KG1 (cell line): ENCODE measurements around the gene MYCBP2.
"Not testable (repeated sequence)": the region's sequence is repeated elsewhere in the genome, so short reads cannot be mapped to it uniquely, and the experiment has no call there.

Experiments
- DNase-seq: peaks from one replicate; lab custom pipeline; 2025; lab: John Stamatoyannopoulos, UW

Gene MYCBP2

DNA sequence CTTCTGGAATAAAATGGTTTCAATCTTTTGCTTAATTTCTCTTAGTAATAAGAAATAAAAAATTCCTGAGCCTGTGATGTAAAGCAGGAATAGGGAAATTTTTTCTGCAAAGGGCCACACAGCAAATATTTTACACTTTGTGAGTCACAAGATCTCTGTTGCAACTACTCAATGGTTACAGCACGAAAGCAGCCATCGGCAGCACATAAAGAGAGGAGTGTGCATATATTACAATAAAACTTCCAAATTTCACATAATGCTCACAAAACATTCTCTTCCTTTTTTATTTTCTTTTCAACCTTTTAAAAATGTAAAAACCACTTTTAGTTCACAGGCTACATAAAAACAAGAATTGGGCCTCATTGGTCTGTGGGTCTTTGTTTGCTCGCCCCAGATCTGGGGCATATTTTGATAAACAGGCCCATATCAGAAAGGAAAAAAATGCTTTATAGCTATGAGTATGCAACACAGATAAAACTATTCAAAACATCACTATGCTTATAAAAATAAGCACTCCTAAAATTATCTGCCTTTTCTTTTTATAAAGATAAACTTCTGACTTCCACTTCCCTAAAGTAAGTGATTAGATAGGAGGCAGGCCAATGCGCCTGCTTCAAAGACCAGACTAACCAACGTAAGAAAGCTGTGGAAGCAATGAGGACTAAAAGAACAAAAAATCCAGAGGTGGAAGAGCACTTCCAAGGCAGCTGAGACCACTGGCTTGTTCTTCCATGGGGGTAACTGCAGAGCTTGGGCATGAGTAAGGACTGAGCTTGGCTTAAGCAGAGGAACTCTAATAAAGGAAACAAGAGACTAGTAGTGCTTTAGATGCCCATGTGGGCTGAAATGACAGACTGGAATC, 26.5 kb downstream of the MYCBP2 start:
- DNase-seq: no peak

DNA sequence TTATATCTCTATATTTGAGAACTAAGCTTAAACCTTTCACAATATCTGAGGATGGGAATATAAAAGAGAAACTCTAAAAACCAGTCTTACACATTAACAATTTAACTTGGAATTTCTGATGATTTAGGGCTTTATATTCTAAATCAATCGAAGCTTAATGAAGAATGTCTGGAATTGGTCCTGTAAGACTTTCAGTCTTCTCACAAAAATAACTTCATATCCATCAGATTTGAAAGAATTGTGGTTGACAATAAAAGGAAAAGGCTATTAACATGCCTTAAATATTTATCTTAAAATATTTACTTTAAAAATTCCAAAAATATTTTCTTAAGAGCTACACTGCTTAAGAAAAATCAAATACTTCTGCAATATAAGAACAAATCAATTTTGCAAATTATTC, 27.3 kb downstream of the MYCBP2 start:
- DNase-seq: no peak

DNA sequence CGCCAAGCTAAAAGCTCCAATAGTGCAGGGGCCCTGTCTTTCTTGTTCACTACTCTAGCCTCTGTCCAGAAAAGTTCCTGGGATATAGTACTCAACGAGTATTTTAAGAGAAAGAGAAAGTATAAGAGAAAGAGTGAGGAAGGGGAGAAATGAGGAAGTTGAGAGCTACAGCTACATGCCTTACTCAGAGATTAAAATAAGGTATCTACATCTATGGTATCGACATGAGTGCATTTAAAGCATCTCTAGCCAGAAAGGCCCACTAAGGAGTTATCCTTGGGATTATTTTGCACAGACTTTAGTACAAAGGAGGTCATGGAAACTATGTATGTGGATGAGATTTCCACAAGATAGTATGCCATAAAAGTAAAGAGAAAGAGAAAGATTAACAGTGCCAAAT, 28.5 kb downstream of the MYCBP2 start:
- no peak for DNase-seq

DNA sequence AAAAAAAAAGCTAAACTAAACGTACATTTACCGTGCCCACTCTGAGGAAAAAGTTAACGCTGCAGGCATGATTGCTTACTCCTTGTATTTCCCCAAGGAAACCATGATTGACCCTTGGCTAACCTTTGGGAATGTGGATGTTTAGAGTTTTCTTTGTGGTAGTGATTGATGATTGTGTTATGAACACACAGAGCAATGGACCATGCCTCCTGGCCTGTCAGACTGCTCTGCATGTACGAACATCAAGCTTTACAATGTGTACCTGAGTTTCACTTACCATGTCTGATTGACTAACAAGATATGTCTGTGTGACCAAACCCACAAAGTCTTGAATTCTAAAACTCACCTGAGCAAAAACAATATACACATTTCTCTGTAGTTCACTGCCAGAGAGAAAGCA, 35.1 kb downstream of the MYCBP2 start:
- DNase-seq: no peak

DNA sequence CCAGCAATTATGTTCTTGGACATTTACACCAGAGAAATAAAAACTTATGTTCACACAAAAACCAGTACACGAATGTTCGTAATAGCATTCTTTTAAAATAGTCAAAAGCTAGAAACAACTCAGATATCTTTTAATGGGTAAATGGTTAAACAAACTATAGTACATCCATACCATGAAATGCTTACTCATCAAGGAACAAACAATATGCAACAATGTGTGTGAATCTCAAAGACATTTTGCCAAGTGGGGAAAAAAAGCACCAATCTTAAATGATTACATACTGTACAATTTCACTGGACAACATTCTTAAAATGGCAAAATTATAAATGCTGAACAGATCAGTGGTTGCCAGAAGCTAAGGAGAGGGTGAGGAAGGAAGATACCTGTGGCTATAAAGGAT, 36.6 kb downstream of the MYCBP2 start:
- DNase-seq: no peak

DNA sequence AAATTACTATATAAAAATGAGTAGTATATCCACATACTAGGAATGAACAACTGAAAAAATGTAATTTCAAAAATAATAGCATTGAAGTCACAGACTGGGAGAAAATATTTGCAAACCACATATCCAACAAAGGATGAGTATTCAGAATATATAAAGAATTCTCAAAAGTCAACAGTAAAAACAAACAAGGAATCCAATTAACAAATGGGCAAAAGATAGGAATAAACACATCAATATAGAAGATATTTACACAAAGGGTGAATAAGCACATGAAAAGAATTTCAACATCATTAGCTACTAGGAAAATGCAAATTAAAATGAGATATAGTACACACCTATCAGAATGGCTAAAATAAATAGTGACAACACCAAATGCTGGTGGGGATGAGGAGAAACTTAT, 37.0 kb downstream of the MYCBP2 start:
- no peak for DNase-seq

DNA sequence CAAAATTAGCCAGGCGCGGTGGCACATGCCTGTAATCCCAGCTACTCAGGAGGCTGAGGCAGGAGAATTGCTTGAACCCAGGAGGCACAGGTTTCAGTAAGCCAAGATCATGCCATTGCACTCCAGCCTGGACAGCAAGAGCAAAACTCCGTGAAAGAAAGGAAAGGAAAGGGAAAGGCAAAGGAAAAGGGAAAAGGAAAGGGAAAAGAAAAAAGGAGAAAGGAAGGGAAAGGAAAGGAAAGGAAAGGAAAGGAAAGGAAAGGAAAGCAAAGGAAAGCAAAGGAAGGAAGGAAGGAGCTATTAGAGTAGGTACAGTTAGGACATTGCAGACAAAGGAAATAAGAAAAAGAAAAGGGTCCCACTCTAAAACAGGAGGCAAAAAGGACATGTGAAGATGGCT, 41.3 kb downstream of the MYCBP2 start:
- DNase-seq: not testable (repeated sequence)

DNA sequence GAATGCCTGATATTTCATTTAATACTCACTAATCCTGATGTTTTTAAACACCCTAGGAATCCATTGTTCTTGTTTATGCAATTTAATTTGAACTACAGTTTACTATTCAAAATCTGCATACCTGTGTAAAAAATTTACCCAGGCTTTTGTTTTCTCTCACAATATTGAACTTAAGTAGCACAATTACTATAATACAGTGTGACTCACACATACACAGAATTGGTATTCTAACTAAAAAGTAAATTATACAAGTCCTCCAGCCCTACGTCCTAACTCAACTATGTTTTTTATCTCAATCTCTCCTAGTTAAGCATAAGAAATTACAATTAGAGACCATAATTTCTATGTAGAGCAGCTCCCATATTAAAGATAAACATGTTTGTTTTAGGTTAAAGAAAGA, 41.8 kb downstream of the MYCBP2 start:
- no peak for DNase-seq

DNA sequence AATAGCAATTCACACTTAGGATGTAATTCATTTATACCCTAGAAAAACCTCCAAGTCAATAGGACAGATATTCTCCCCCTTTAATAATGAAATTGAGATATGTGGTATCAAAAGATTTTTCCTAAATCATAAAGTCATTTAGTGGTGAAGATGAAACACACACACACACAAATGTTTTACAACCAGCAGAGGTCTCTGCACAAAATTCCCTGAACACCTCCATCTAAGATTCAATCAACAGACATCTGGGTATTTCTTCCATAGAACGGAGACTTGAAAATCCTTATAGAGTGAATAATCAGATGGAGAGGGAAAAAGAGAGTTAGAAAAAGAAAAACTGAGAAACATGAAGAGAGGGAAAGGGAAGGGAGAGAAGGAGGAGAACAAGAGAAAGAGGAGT, 52.8 kb downstream of the MYCBP2 start:
- no peak for DNase-seq

DNA sequence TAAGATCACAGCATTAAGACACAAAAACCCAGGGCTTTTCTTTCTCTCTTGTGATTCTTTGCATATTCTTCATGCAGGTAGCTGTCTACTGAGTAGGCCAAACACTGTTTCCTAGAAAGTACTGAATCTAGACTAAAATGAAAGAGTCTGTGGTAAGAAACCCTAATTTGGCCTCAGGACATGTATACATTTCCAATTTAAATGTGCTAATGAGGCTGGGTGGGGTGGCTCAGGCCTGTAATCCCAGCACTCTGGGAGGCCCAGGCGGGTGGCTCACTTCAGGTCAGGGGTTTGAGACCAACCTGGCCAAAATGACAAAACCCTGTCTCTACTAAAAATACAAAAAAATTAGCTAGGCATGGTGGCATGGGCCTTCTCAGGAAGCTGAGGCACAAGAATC, 57.8 kb downstream of the MYCBP2 start:
- no peak for DNase-seq

DNA sequence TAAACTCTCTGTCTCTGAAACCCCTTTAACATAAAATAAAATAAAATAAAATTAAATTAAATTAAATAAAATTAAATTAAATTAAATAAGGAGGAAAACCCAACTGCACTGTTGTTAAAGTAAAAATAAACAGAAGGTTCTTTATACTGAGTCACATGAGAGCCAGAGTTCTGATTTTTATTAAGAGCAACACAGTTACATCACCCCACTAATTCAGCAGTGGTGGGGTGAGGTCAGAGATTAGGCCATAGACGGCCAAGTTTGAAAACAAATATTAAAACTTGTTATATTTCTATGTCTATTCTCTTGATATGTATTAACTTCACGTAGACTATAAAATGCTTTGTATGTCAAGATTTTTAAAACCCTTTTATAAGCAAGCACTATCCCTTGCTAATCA, 59.5 kb downstream of the MYCBP2 start:
- DNase-seq: no peak

DNA sequence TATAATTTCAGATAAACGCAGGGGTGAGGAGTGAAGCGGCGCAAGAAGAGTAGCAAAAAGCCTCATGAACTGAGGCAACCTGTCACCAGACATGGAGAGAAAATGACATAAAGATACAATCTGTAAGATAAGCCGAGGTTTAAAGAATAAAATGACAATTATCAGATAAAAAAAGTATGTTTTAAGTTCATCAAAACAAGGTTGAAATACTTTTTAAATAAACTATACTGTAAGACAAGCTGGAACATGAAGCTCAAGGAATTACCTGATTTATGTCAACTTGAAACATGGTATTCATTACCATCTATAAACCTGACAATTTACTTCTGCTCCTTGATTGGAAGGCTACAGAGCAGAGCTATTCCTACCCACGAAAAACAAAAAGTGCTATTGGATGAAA, 61.6 kb downstream of the MYCBP2 start:
- no peak for DNase-seq

DNA sequence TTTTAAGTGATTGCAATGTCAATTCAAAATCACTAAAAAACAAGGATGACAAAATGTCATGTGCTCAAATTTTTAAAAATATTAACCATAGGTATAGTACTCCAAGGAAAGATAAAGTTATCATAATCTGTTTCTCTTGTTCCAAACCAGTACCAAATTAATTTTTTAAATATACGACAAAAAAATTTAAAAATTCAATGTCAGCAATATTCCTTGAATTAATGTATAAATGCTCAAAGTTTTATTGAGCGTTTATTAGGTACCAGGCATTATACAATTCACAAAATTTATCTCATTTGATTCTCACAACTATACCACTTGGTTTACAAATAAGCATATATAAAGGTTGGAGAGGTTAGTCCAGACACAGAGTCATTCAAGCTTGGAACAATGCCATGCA, 64.7 kb downstream of the MYCBP2 start:
- DNase-seq: no peak

DNA sequence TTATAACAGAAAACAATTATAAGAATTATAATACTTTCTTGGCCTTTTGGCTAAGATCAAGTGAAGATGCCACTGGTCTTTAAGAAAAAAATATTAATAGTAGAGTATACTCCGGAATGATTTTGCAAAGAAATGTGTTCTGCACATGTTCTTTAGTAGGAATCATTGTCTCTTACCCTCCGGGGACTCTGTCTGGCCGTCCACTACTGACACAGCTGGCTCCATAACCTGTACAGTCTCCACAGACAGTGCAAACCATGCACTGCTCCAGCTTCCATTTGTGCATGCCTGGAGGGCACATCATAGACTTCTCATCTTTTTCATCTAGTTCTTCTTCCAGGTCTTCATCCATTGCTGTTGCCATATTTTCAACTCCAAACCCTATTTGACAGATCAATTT, 75.9 kb downstream of the MYCBP2 start:
- no peak for DNase-seq

DNA sequence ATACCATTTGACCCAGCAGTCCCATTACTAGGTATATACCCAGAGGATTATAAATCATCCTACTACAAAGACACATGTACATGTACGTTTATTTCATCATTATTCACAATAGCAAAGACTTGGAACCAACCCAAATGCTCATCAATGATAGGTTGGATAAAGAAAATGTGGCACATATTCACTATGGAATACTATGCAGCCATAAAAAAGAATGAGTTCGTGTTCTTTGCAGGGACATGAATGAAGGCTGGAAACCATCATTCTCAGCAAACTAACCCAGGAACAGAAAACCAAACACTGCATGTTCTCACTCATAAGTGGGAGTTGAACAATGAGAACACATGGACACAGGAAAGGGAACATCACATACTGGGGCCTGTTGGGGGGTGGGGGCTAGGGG, 81.7 kb downstream of the MYCBP2 start:
- DNase-seq: not testable (repeated sequence)

DNA sequence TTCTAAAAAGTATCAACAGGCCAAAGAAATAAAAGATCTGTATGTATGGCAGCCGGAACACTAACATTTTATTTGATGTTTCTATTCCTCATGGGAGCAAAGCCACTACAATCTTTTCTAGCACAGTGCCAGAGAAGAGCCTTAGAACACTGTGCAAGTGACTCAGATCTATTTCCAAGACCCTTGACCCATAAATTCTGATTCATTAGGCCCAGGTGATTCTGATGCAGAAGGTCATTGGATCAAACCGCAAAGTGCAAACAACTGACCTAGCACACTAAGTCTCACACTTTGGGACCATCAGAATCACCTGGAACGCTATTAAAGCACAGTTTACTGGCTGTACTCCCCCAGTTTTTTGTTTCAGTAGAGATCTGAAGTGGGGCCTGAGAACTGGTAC, 87.6 kb downstream of the MYCBP2 start:
- DNase-seq: no peak

DNA sequence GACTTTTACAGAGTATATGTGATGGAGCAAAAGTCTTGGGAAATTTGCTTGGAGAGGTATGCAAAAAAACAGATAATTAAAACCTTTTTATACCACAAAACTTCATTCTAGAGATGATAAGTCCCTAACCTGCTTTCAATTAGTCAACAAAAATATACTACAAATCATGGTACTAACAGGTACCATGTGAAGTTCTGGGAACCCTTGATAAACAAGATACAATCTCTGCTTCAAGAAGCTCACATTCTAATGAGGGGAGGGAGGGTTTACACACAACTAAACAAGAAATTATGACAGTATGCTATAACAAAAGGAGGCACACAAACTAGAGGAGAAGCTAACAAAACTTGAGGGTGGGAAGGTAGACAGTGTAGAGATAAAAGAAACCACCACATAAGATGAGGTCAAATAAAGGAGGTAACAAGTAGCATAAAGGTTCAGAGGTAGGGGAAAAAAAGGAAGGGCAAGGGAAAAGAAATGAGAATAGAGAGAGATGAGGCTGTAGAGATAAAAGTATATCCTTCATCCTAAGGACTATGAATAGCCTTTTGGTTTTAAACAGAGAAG, 91.4 kb downstream of the MYCBP2 start:
- no peak for DNase-seq

DNA sequence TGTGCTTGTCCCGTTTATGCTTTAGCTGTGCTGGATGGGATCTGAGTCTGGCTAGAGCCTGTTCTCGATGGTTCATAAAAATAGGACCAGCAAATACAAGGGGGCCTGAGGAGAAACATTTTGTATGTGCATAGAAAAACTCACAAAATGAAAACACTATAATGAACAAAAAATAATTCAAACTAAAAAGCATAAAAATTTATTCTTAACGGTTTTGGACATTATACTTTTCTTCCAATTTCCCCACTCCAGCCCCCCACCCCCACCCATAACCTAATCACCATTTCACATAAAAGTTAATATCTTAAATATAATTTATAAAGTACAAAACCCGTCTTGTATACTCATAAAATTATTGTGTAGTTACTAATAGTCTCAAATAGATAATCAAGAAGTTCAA, 93.7 kb downstream of the MYCBP2 start:
- no peak for DNase-seq

DNA sequence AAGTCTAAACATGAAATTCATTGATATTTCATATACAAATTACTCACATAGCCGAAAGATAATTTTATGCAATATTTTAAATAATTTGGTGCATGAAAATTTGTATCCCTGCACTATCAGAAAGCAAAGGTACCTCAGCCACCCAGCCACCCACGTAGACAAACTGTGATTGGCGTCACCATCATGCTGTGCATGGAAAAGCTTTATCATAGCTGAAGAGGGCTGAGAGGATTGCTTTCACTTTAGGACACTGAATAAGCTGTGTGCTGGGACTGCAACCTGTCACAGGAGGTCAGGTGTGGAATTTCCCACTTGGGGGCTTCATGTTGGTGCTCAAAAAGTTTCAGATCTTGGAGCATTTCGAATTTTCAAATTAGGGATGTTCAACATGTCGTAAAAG, 96.3 kb downstream of the MYCBP2 start:
- no peak for DNase-seq

DNA sequence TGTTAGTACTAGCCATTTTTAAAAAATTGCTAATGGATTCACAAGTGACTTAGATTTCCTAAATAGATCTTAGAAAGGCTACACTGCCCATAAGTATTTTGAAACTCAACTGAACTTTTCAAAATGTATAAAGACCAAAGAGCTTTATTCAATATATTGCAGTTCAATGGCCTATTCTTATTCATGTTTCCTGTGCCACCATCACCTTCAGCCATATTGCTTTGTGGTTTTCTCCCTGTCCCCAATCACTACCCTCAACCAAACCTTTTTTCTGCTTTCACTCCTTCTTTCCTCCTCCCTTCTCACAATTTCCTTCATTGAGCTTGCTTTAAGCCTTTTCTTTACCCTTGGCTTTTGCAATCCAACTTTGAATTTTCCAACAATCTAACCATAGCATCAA, 100.9 kb downstream of the MYCBP2 start:
- no peak for DNase-seq

DNA sequence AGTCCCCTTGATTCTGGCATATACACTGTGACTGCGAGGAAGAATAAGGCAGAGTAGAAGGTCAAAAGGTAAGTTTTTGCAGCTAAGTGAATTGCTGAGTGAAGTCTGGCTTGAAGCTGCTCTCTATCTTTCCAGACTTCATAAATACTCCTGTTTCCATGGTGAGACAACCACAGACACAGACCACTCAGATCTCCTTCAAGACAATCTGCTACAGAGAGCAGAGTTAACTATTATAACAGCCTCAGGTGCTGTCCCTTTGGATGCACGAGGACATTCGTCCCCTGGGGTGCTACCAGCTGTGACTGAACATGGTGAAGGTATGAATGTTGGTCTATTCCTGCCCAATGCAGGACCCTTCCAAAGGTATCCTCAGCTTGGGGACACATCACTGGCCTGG, 104.0 kb downstream of the MYCBP2 start:
- DNase-seq: no peak

DNA sequence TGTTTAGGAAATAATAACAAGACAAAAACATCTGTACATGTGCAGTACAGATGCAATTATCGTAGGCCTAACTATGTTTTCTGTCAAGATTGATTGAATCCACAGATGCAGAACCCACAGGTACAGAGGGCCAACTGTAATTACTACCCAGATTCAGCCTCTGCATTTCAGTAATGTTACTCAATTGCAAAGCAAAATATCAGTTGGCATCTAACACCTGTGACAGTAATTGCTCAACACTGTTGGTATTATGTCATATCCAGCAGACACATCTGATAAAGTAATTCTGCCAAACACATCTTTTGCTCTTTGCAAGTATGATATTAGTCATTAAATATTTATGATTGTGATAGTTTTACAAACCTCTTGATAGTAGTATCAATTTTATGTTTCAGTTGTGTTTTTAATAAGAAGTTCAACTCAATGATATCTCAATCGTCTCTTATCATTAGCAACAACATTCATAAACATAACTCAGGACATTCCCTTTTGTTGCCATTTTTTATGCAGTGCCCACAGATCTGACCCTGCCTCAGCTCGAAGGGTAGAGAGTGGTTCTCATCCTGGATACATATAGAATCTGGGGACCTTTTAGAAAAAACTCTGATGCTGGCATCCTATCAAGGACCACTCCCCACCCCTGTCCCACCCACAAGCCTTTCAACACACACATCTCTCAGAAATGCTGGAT, 104.7 kb downstream of the MYCBP2 start:
- DNase-seq: no peak

DNA sequence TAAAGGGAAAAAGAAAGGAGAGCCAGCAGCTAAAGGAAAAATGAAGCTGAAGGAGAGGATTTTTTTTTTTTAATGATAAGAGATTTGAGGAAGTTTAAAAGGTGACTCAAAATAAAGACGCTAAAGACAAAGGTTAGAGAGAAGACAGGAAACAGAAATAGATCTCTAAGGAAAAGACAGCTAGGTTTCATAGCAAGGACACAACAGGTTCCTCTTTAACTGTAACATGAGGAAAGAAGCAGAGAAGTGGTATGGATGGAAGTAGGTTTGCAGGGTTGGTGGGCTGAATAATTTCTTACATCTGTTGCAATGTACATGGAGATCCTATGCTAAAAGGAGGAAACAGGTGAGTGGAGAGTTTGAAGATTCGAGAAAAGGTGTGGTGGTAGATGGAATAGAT, 107.5 kb downstream of the MYCBP2 start:
- DNase-seq: no peak
